ENCODE measurements around the gene DOK6. TPM values are rescaled to one million over a fixed set of nuclear protein-coding genes. Genes with fewer than 3 reads are reported as not detected.

The DOK6 gene
- total and polyA plus RNA-seq, 2 donors (not counting 3 experiments of a cell fraction or from before 2014, with no cell fraction given): under 0.01 TPM; not detected in 1

DNA sequence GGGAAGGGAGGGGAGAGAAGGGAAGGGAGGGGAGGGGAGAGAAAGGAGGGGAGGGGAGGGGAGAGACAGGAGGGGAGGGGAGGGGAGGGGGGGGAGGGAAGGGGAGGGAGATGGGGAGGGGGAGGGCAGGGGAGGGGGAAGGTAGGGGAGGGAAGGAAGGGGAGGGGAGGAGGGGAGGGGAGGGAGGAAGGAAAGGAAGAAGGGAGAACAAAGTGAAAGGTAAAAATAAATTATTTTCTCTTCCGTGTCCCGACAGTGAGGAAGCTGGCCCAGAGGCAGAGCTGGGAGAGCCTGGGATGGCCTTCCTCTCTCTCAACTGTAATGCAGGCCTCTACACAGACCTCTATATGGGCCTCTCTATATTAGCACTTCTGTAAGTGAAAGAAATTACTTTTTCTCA, 493.8 kb downstream of the DOK6 start:
- H3K27me3 ChIP-seq (ENCODE audit: control insufficient read depth in 2 of 2, insufficient read depth in 2 of 2, low read length in 2 of 2): no peaks in the 10 kb centered on the region
- H3K79me2 ChIP-seq (ENCODE audit: control insufficient read depth, insufficient read depth, low read length): no peaks in the 10 kb centered on the region
- ChIA-PET POLR2A (no interaction called here), CTCF (no interaction called here)
- no peak overlapping the region for H3K4me3 ChIP-seq (replicated peaks in 1 of 3; ENCODE audit: insufficient read depth in 1 of 3, low read depth in 1 of 3, low read length in 3 of 3)
- FAIRE-seq (no peak), DNase-seq (ENCODE audit: low read depth, low spot score) (no peak)
- no peak overlapping the region for H3K27ac ChIP-seq (ENCODE audit: insufficient read depth, low read depth, low read length)
- TF ChIP-seq MYC (IDR thresholded peaks at IDR 0.05; ENCODE audit: low read depth, low read length): no peak
- TF ChIP-seq, protein P1, sequence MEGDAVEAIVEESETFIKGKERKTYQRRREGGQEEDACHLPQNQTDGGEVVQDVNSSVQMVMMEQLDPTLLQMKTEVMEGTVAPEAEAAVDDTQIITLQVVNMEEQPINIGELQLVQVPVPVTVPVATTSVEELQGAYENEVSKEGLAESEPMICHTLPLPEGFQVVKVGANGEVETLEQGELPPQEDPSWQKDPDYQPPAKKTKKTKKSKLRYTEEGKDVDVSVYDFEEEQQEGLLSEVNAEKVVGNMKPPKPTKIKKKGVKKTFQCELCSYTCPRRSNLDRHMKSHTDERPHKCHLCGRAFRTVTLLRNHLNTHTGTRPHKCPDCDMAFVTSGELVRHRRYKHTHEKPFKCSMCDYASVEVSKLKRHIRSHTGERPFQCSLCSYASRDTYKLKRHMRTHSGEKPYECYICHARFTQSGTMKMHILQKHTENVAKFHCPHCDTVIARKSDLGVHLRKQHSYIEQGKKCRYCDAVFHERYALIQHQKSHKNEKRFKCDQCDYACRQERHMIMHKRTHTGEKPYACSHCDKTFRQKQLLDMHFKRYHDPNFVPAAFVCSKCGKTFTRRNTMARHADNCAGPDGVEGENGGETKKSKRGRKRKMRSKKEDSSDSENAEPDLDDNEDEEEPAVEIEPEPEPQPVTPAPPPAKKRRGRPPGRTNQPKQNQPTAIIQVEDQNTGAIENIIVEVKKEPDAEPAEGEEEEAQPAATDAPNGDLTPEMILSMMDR (IDR thresholded peaks at IDR 0.05; ENCODE audit: extremely low read depth in 1 of 2, insufficient read depth in 1 of 2, low read depth in 1 of 2, low read length in 2 of 2): no peak
- TF ChIP-seq EZH2 (IDR thresholded peaks at IDR 0.05; ENCODE audit: borderline replicate concordance, low read depth, low read length, severe bottlenecking): no peak
- no peak for TF ChIP-seq FOS (IDR thresholded peaks at IDR 0.05; ENCODE audit: borderline replicate concordance, insufficient read depth, low read length)
- no peak for TF ChIP-seq POLR2A (IDR thresholded peaks at IDR 0.05; ENCODE audit: low read depth, low read length)
- no peak for TF ChIP-seq JUN (IDR thresholded peaks at IDR 0.05; ENCODE audit: borderline replicate concordance, insufficient read depth, insufficient read length, low read depth)
- no peak for TF ChIP-seq GATA2 (IDR thresholded peaks at IDR 0.05; ENCODE audit: insufficient read depth, insufficient read length, low read depth, low read length)
- TF ChIP-seq MAX (IDR thresholded peaks at IDR 0.05; ENCODE audit: insufficient read depth, insufficient read length): no peak
- TF ChIP-seq POLR2AphosphoS5 (IDR thresholded peaks at IDR 0.05; ENCODE audit: insufficient read depth, low read depth, low read length): no peak
- H4K20me1 ChIP-seq (replicated peaks; ENCODE audit: control insufficient read depth, extremely low read depth, insufficient read depth, low read length): no peaks in the 10 kb centered on the region
- BruUV-seq (replicated peaks): no TSS peak
- H3K9me3 ChIP-seq (replicated peaks; ENCODE audit: control insufficient read depth, insufficient read depth, low read length): no peaks in the 10 kb centered on the region
- H2AFZ ChIP-seq (ENCODE audit: low read depth, low read length): no peak overlapping the region
- no peaks in the 10 kb centered on the region for H3K36me3 ChIP-seq (ENCODE audit: control insufficient read depth in 2 of 2, extremely low read depth in 1 of 2, insufficient read depth in 2 of 2, low read length in 2 of 2)
- H3K4me2 ChIP-seq (ENCODE audit: insufficient read depth, low read length): no peak overlapping the region
- no peak overlapping the region for H3K9ac ChIP-seq (replicated peaks; ENCODE audit: extremely low read depth, insufficient read depth, low read length)
- no peaks in the 10 kb centered on the region for H3K9me1 ChIP-seq (replicated peaks; ENCODE audit: control insufficient read depth, extremely low read depth, insufficient read depth, low read length)
- intact Hi-C loops (cut with micrococcal nuclease): no loop called here
- no peaks in the 10 kb centered on the region for H3K4me1 ChIP-seq (ENCODE audit: control insufficient read depth, extremely low read depth, insufficient read depth, low read length)
- dilution Hi-C loops (cut with MboI; ENCODE audit: extremely low pct_ligation_motif_present, low sequenced_read_pairs): no loop called here

Data from endothelial cell of umbilical vein (primary cell).